HepG2 (cell line): ENCODE data around the gene TPRN. TPM values are rescaled to one million over a fixed set of nuclear protein-coding genes. Genes with fewer than 3 reads are reported as not detected.

Experiments
- HMG20B ChIP-seq: conservative IDR thresholded peaks from 2 replicates; pipeline ENCODE4 v1.6.1; 2016; ENCODE audit warnings: missing genetic modification reagents, missing compliant biosample characterization
- HMGXB3 ChIP-seq: sonication (generic); formaldehyde crosslinking; IDR thresholded peaks from 2 replicates; pipeline ENCODE4 v1.4.0; 2020; ENCODE audit warnings: missing genetic modification reagents, borderline replicate concordance
- HNRNPK ChIP-seq: fragments of 200-400 bp; formaldehyde crosslinking; IDR thresholded peaks from 2 replicates; pipeline ENCODE4 v1.6.1; 2018; ENCODE audit warnings: low read length, low read depth, moderate library complexity, mild to moderate bottlenecking; ENCODE audit not compliant: poor library complexity, severe bottlenecking
- ISX ChIP-seq: sonication (generic); formaldehyde crosslinking; conservative IDR thresholded peaks from 2 replicates; pipeline ENCODE4 v1.5.0; 2020; ENCODE audit warnings: missing genetic modification reagents
- KDM5A ChIP-seq: fragments of 200-600 bp; sonication (generic); IDR thresholded peaks from 2 replicates; pipeline ENCODE4 v1.7.0; 2018; ENCODE audit warnings: antibody characterized with exemption, mild to moderate bottlenecking, low read length, borderline replicate concordance
- MED8 ChIP-seq: sonication (generic); formaldehyde crosslinking; IDR thresholded peaks from 2 replicates; pipeline ENCODE4 v1.8.1; 2023; ENCODE audit warnings: mild to moderate bottlenecking, missing genetic modification reagents; ENCODE audit not compliant: insufficient replicate concordance
- NCOR1 ChIP-seq: fragments of 200-600 bp; sonication (generic); IDR thresholded peaks from 2 replicates; pipeline ENCODE4 v1.7.0; 2017; ENCODE audit warnings: antibody characterized with exemption, low read length, borderline replicate concordance
- RXRB ChIP-seq: IDR thresholded peaks from 2 replicates; pipeline ENCODE4 v1.6.1; 2016; ENCODE audit warnings: borderline replicate concordance, missing genetic modification reagents, missing compliant biosample characterization
- SALL1 ChIP-seq: sonication (generic); formaldehyde crosslinking; IDR thresholded peaks from 2 replicates; pipeline ENCODE4 v1.8.0; 2022; ENCODE audit warnings: mild to moderate bottlenecking, missing genetic modification reagents
- SIX4 ChIP-seq: sonication (generic); formaldehyde crosslinking; IDR thresholded peaks from 2 replicates; pipeline ENCODE4 v1.4.0; 2020; ENCODE audit warnings: missing genetic modification reagents
- ZFP91 ChIP-seq: sonication (generic); formaldehyde crosslinking; IDR thresholded peaks from 2 replicates; pipeline ENCODE4 v1.9.0; 2022; ENCODE audit warnings: missing genetic modification reagents, mild to moderate bottlenecking, borderline replicate concordance
- ZNF354B ChIP-seq: sonication (generic); formaldehyde crosslinking; IDR thresholded peaks from 2 replicates; pipeline ENCODE4 v1.8.0; 2022; ENCODE audit warnings: mild to moderate bottlenecking, missing genetic modification reagents
- ZSCAN29 ChIP-seq: sonication (generic); formaldehyde crosslinking; conservative IDR thresholded peaks from 2 replicates; pipeline ENCODE4 v1.4.0; 2020; ENCODE audit warnings: mild to moderate bottlenecking, missing genetic modification reagents
- polyA plus RNA-seq, 8 experiments: library from polyadenylated mRNA; depleted of rRNA in 3 of 8; stranded (reverse) in 7 of 8; unstranded in 1 of 8; fragments of >200 nt; fragmentation: Illumina TruSeq in 4 of 8; extraction: Trizol in 4 of 8; gene quantifications; 2 replicates each; pipeline versions ENCODE4 v1.2.1 to v1.2.3, GENCODE V29; 2011 to 2016; ENCODE audit warnings: low read depth in 4 of 8, missing spikeins in 1 of 8, mixed read lengths in 1 of 8; ENCODE audit not compliant: insufficient read depth in 1 of 8
- total RNA-seq, 5 experiments: library from RNA; depleted of rRNA; stranded (reverse); fragments of >200 nt; fragmentation: Illumina TruSeq; extraction: Trizol; gene quantifications; 2 replicates each; pipeline ENCODE4 v1.2.3, GENCODE V29; 2016; ENCODE audit warnings: low read depth in 1 of 5
- TF ChIP-seq, protein P1 (sequence below): sonication (generic); formaldehyde crosslinking; IDR thresholded peaks from 2 replicates; pipeline ENCODE4 v1.4.0; 2020; ENCODE audit warnings: missing genetic modification reagents
- TF ChIP-seq, protein P2 (sequence below): sonication (generic); formaldehyde crosslinking; IDR thresholded peaks from 2 replicates; pipeline ENCODE4 v1.4.0; 2020; ENCODE audit warnings: missing genetic modification reagents
- TF ChIP-seq, protein P3 (sequence below): IDR thresholded peaks from 2 replicates; pipeline ENCODE4 v1.6.1; 2018; ENCODE audit warnings: missing genetic modification reagents

Gene TPRN
- total and polyA plus RNA-seq, 2 of the 13 experiments (the other 11 are each of a cell fraction or from before 2014, with no cell fraction given), result 10.1 to 19.2 TPM

GRCh38 chr9:137205126-137206069 lies 4.9 kb upstream of the TPRN start, which contains the start of the genes NDOR1 and TMEM203 (continued):
- TF ChIP-seq, protein P1, sequence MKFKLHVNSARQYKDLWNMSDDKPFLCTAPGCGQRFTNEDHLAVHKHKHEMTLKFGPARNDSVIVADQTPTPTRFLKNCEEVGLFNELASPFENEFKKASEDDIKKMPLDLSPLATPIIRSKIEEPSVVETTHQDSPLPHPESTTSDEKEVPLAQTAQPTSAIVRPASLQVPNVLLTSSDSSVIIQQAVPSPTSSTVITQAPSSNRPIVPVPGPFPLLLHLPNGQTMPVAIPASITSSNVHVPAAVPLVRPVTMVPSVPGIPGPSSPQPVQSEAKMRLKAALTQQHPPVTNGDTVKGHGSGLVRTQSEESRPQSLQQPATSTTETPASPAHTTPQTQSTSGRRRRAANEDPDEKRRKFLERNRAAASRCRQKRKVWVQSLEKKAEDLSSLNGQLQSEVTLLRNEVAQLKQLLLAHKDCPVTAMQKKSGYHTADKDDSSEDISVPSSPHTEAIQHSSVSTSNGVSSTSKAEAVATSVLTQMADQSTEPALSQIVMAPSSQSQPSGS (CRISPR knock-in tag), result peak; percentile 62; the same call in 1 of the 2 replicates
- TF ChIP-seq HMG20B (CRISPR knock-in tag) (no peak), ZFP91 (peak; percentile 54; the same call in 1 of the 2 replicates), ZSCAN29 (CRISPR knock-in tag) (no peak), MED8 (peak; percentile 33), HMGXB3 (CRISPR knock-in tag) (peak; percentile 47; the same call in 1 of the 2 replicates), SIX4 (CRISPR knock-in tag) (peak; percentile 46; the same call in 1 of the 2 replicates), RXRB (peak; percentile 19; the same call in 1 of the 2 replicates), NCOR1 (no peak), KDM5A (peak; percentile 99), ISX (CRISPR knock-in tag) (no peak), SALL1 (CRISPR knock-in tag) (peak; percentile 77), HNRNPK (peak; percentile 23), ZNF354B (CRISPR knock-in tag) (no peak)
- TF ChIP-seq, protein P2, sequence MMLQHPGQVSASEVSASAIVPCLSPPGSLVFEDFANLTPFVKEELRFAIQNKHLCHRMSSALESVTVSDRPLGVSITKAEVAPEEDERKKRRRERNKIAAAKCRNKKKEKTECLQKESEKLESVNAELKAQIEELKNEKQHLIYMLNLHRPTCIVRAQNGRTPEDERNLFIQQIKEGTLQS (CRISPR knock-in tag), result no peak
- TF ChIP-seq, protein P3, sequence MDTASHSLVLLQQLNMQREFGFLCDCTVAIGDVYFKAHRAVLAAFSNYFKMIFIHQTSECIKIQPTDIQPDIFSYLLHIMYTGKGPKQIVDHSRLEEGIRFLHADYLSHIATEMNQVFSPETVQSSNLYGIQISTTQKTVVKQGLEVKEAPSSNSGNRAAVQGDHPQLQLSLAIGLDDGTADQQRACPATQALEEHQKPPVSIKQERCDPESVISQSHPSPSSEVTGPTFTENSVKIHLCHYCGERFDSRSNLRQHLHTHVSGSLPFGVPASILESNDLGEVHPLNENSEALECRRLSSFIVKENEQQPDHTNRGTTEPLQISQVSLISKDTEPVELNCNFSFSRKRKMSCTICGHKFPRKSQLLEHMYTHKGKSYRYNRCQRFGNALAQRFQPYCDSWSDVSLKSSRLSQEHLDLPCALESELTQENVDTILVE (CRISPR knock-in tag), result peak; percentile 77; the same call in 1 of the 2 replicates
